Natural killer cell treated with Interleukin-12 subunit alpha and Interleukin-12 subunit beta and Interleukin-15 and Interleukin-18, amount 100 ng/mL, for 72 hours (primary cell): ENCODE results near the gene FEN1. TPM values are rescaled to one million over a fixed set of nuclear protein-coding genes. Genes with fewer than 3 reads are reported as not detected.
A peak's percentile ranks its signal among the peaks of the same experiment; 100 is the strongest.

Experiments
- ATAC-seq, 2 donors: fragments of 150-1000 bp; cut with Tn5 transposase in 1 of 2; sonication (Bioruptor Pico), chemical (Tn5 transposase) in 1 of 2; 2 replicates each; pipeline ENCODE4 v1.10.0; 2021
- DNase-seq: peaks from one replicate; pipeline ENCODE4 v3.0.0; 2022; ENCODE audit warnings: low spot score
- H3K27ac Mint-ChIP-seq, 2 donors: 1 replicate in 1 of 2; 2 replicates in 1 of 2; pipeline ENCODE4 v1.8.0; 2022; ENCODE audit warnings: mixed read lengths in 2 of 2, mild to moderate bottlenecking in 1 of 2, moderate library complexity in 1 of 2
- H3K27me3 Mint-ChIP-seq, 2 donors: 1 replicate in 1 of 2; 2 replicates in 1 of 2; pipeline ENCODE4 v1.8.0; 2022; ENCODE audit warnings: mixed read lengths in 2 of 2
- H3K36me3 Mint-ChIP-seq: one replicate; pipeline ENCODE4 v1.8.0; 2022; ENCODE audit warnings: mixed read lengths
- H3K4me1 Mint-ChIP-seq, 2 donors: 1 replicate in 1 of 2; 2 replicates in 1 of 2; pipeline ENCODE4 v1.8.0; 2022; ENCODE audit warnings: low read depth in 2 of 2, mixed read lengths in 2 of 2, mild to moderate bottlenecking in 1 of 2
- H3K4me3 Mint-ChIP-seq: one replicate; pipeline ENCODE4 v1.8.0; 2022; ENCODE audit warnings: mixed read lengths
- H3K9me3 Mint-ChIP-seq: 2 replicates; pipeline ENCODE4 v1.8.0; 2022; ENCODE audit warnings: mixed read lengths
- total RNA-seq, 2 donors: library from RNA; stranded (reverse); gene quantifications; one replicate each; pipeline ENCODE4 v1.2.3, GENCODE V29; 2022

Gene FEN1
- total RNA-seq, 2 donors from 2014 or later = 75.8 to 155 TPM

DNA sequence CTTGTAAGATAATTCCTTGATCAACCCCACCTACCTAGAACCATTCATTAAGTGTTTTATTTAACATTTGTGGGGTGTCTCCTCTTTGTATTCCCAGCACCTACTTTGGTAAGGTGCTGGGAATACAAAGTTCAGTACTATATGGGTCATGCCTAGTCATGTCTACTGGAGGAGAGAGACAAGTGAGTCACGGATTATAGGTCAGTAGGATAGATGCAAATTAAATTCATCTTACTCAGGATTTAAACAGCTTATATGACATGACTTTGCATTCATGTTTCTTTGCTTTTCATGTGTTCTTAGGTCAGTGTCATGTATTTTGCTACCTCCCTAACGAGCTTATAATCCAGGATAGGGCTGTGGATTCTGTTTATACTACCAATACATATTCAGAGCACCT lies 27.5 kb downstream of the FEN1 start:
- Mint-ChIP-seq H3K4me1 (peaks cover 2 to 8% of the 10 kb centered on the region in 2 donors), H3K27me3 (no peaks in the 10 kb centered on the region), H3K4me3 (no peak overlapping the region), H3K27ac (no peak overlapping the region), H3K9me3 (no peaks in the 10 kb centered on the region), H3K36me3 (no peaks in the 10 kb centered on the region)
- ATAC-seq = no peak
- no peak for DNase-seq

DNA sequence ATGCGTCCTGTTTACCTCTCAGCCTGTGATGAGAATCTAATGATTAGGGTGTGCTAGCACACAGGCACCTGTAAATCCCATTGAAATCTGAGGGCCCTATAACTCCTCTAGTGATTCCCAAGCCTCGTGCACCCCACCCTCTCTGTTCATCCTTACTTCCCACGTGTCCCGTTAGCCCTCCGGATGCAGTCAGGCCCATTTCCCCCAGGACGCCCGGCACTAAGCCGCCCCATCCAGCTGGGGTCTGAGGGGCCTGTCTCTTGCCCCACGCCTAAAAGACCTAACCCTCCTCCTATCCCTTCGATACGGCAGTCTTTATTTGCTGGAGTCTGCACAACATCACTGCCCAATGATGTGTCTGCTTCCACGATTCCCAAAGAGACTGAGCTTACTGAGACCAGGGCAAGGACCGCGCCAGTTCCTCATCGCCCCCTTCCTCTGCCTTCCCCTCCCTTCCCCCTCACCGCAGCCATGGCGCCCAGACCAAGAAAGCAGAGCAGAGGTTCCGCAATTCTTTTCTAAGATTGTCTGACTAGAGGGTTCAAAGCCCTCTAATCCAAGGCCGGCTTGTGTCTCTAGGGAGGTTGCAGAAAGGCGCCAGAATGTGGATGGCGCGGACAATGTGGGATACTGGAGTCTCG lies 34.3 kb downstream of the FEN1 start:
- Mint-ChIP-seq H3K36me3 (no peaks in the 10 kb centered on the region), H3K27ac (peak overlapping the region; percentile 51 to 87), H3K9me3 (no peaks in the 10 kb centered on the region), H3K27me3 (no peaks in the 10 kb centered on the region), H3K4me3 (peak overlapping the region; percentile 74), H3K4me1 (peaks cover 22 to 34% of the 10 kb centered on the region in 2 donors)
- DNase-seq (no peak), ATAC-seq (no peak)

DNA sequence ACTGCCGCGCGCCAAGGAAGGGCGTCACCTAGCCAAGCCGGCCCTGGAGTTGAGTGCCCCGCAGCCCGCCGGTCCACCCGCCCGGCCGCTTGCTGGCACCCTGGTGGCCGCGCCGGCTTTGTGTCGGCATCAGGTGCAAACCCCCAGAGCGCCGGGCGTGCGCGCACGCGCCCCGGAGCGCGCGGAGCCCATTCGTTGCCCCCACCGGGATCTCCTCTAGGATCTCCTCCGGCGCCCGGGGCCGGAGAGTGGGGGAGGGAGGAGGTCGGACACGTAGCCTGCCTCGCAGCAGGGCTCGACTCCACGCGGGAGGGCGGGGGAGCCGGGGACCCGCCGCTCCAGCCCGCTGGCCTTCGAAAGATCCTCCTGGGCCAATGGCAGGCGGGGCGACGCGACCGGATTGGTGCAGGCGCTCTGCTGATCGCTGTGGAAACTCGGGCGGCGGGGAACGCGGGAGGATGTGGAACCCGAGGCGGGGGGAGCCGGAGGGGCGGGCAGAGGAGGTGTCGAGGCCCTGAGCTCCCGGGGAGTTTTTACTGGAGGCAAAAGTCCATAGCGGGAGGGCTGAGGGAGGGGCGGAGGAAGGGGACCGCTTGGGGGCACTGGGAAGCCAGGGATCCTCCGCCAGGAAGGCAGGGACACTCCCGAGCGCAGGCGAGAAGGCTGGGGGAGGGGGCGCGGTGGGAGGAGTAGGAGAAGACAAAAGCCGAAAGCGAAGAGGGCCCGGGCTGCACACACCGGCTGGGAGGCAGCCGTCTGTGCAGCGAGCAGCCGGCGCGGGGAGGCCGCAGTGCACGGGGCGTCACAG lies 35.1 kb downstream of the FEN1 start, which contains the start of gene FADS2:
FADS2 (plus strand) TSS at position 730 of the 808 bp plus-strand sequence. CDS start 91 bp downstream, outside the sequence.
- H3K4me3 Mint-ChIP-seq = peak within 1 kb of the TSS; percentile 82
- H3K36me3 Mint-ChIP-seq = no peaks in the 10 kb centered on the region

GRCh38 chr11:61828379-61828628 lies 35.6 kb downstream of the FEN1 start:
- H3K36me3 Mint-ChIP-seq = no peaks in the 10 kb centered on the region
- no peak for DNase-seq
- H3K27me3 Mint-ChIP-seq = no peaks in the 10 kb centered on the region
- peak overlapping the region; percentile 51 to 87 for H3K27ac Mint-ChIP-seq
- H3K4me3 Mint-ChIP-seq = peak overlapping the region; percentile 82
- no peak for ATAC-seq
- H3K4me1 Mint-ChIP-seq = peaks cover 23 to 43% of the 10 kb centered on the region in 2 donors
- no peaks in the 10 kb centered on the region for H3K9me3 Mint-ChIP-seq

More for the DNA sequence above, 35.1 kb downstream of the FEN1 start, which contains the start of gene FADS2:
- H3K4me1 Mint-ChIP-seq = peaks cover 22 to 38% of the 10 kb centered on the region in 2 donors
- H3K27ac Mint-ChIP-seq = peak within 1 kb of the TSS; percentile 51 to 87
- no peaks in the 10 kb centered on the region for H3K9me3 Mint-ChIP-seq
- DNase-seq (peak; percentile 94), ATAC-seq (peak; percentile 90 to 93)
- no peaks in the 10 kb centered on the region for H3K27me3 Mint-ChIP-seq

DNA sequence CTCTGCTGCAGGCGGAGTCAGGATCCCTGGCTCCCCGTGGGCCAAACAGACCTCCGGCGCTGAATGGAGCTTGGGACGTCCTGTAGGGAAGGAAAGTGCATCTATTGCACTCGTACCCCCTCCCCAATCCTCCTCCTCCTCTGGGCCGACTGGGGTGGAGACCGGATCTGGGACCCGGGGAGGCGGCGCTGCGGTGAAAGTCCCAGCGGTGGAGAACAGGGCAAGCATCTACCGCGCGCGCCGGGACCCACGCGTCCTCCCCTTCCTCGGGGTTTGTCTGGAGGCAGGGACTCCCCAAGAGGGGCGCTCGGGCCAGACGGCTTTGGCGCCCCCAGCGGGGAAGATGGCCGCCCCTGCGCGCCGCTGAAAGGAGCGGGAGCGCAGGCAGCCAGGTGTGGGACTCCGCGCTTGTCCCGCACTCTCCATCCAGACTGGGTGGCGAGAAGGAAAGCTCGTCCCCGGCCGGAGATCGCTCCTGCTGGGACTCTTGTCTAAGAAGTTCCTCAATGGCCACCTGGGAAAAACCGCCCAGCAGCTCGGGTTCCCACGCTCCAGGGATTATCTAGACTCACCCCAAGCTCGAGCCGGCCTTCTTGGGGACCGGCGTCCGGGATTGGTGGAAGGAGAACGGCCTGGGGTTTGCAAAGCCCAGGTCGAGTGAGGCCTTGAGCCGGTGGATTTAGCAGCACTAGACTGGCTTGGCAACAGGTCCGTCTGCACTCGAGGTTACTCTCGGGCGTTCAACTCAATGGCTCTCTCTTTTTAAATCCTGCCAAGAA lies 36.1 kb downstream of the FEN1 start:
- Mint-ChIP-seq H3K27me3 (no peaks in the 10 kb centered on the region), H3K27ac (peak overlapping the region; percentile 51 to 87), H3K36me3 (no peaks in the 10 kb centered on the region), H3K9me3 (no peaks in the 10 kb centered on the region), H3K4me1 (peaks cover 28 to 48% of the 10 kb centered on the region in 2 donors), H3K4me3 (peak overlapping the region; percentile 82)
- ATAC-seq (peak; percentile 51), DNase-seq (peak; percentile 73)

DNA sequence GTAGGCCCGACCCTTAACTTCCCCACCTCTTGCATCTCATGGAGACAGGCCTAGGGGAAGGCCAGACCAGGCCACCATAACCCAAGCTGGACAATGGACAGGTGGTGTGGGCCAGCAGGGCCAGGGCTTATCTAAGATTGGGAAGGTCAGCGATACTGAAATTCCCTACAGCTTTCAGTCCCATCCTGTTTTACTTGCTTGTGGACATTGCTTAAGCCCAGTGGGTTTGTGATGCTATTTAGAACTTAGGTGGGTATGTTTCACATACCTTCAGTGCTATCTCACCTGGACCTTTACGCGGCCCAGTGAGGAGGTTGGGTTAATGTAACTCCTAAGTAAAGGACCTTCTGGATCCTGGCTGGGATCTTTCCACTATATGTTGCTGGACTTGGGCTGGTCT lies 37.1 kb downstream of the FEN1 start:
- Mint-ChIP-seq H3K9me3 (no peaks in the 10 kb centered on the region), H3K4me1 (peaks cover 38 to 55% of the 10 kb centered on the region in 2 donors), H3K4me3 (peak overlapping the region; percentile 82), H3K27ac (peak overlapping the region in 1 of 2 donors; percentile 87), H3K27me3 (no peaks in the 10 kb centered on the region), H3K36me3 (no peaks in the 10 kb centered on the region)
- DNase-seq (no peak), ATAC-seq (no peak)

DNA sequence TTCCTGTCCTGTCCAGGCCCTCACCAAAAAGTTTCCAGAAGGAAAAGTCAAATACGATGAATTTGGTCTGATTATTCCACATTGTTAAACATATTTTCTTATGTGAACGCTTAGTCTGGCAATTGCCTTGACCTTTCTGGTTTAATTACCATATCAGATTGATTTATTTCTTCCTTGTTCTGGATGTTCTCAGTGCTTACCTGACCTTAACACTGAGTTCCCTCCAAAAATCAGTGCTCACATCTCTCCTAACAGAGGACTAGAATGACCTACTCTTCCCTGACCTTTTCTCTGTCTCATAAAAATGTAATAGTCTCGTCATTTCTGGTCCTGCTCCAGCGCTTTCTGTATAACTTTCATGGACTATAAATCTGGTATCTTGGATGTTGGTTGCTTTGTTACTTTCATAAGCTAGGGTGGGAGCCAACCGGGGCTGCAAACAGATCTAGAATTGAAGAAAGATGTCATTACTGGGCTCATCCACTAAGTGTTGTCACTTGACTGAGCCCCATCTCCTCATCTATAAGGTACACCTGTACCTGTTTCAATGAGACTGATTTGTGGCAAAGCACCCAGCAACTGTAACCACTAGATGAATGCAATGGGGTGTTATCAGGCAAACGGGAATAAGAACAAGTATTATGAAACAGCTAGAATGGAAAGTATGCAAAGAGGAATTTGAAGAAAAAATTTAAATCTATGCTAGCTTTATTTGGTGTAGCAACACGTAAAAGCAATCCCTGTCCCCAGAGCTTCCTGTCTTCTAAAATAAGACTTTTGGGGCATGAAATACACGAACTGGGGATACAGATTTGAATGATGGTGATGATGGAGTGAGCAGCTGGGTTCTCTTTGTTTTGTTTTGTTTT lies 37.8 kb downstream of the FEN1 start:
- Mint-ChIP-seq H3K27ac (peak overlapping the region; percentile 39 to 93), H3K4me1 (peaks cover 44 to 59% of the 10 kb centered on the region in 2 donors), H3K4me3 (peak overlapping the region; percentile 82), H3K9me3 (no peaks in the 10 kb centered on the region), H3K36me3 (no peaks in the 10 kb centered on the region), H3K27me3 (no peaks in the 10 kb centered on the region)
- DNase-seq (no peak), ATAC-seq (no peak)

- H3K4me3 Mint-ChIP-seq = no peak overlapping the region
- peaks cover 45 to 59% of the 10 kb centered on the region in 2 donors for H3K4me1 Mint-ChIP-seq
Observed at GRCh38 chr11:61832207-61832606, 39.5 kb downstream of the FEN1 start.

GRCh38 chr11:61832754-61833153 lies 40.0 kb downstream of the FEN1 start:
- H3K36me3 Mint-ChIP-seq = no peaks in the 10 kb centered on the region
- H3K9me3 Mint-ChIP-seq = no peaks in the 10 kb centered on the region
- no peak overlapping the region for H3K4me3 Mint-ChIP-seq
- DNase-seq = no peak
- H3K4me1 Mint-ChIP-seq = peaks cover 44 to 57% of the 10 kb centered on the region in 2 donors
- no peaks in the 10 kb centered on the region for H3K27me3 Mint-ChIP-seq
- ATAC-seq = no peak
- peak overlapping the region; percentile 92 to 93 for H3K27ac Mint-ChIP-seq

More at GRCh38 chr11:61832207-61832606, 39.5 kb downstream of the FEN1 start:
- Mint-ChIP-seq H3K27ac (peak overlapping the region; percentile 92 to 93), H3K27me3 (no peaks in the 10 kb centered on the region), H3K9me3 (no peaks in the 10 kb centered on the region), H3K36me3 (no peaks in the 10 kb centered on the region)
- ATAC-seq = no peak
- DNase-seq = no peak

GRCh38 chr11:61833471-61833870 lies 40.8 kb downstream of the FEN1 start:
- peak overlapping the region; percentile 55 for H3K4me3 Mint-ChIP-seq
- DNase-seq = no peak
- H3K9me3 Mint-ChIP-seq = no peaks in the 10 kb centered on the region
- ATAC-seq = no peak
- H3K27ac Mint-ChIP-seq = peak overlapping the region; percentile 92 to 93
- no peaks in the 10 kb centered on the region for H3K27me3 Mint-ChIP-seq
- no peaks in the 10 kb centered on the region for H3K36me3 Mint-ChIP-seq
- peaks cover 44 to 55% of the 10 kb centered on the region in 2 donors for H3K4me1 Mint-ChIP-seq

DNA sequence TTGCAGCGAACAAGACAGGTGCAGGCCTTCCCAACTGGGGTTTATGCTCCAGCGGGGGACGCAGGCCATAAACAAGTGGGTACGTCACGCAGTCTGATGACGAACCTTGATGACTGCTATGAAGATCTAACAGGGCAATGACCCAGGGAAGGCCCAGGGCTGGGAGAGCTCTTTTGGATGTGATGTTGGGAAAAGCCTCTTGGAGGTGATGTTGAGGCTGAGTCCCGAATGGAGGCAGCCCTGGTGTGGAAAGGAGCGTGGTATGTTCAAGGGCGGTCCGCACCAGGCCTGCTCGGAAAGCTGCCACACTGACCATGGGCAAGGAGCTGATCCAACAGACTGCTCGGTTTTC lies 41.2 kb downstream of the FEN1 start:
- Mint-ChIP-seq H3K9me3 (no peaks in the 10 kb centered on the region), H3K4me3 (peak overlapping the region; percentile 55), H3K27me3 (no peaks in the 10 kb centered on the region), H3K36me3 (no peaks in the 10 kb centered on the region), H3K4me1 (peaks cover 44 to 55% of the 10 kb centered on the region in 2 donors), H3K27ac (peak overlapping the region; percentile 92 to 93)
- DNase-seq (no peak), ATAC-seq (no peak)

- ATAC-seq (peak; percentile 99), DNase-seq (peak; percentile 91)
- H3K36me3 Mint-ChIP-seq = no peaks in the 10 kb centered on the region
- H3K4me1 Mint-ChIP-seq = peaks cover 41 to 51% of the 10 kb centered on the region in 2 donors
- peak overlapping the region; percentile 92 to 93 for H3K27ac Mint-ChIP-seq
- no peaks in the 10 kb centered on the region for H3K9me3 Mint-ChIP-seq
- H3K4me3 Mint-ChIP-seq = peak overlapping the region; percentile 56
- no peaks in the 10 kb centered on the region for H3K27me3 Mint-ChIP-seq
Observed at GRCh38 chr11:61834278-61835048, 41.8 kb downstream of the FEN1 start.
